ENCODE data around the gene INO80B. TPM values are rescaled to one million over a fixed set of nuclear protein-coding genes. Genes with fewer than 3 reads are reported as not detected.

INO80B gene
- total and polyA plus RNA-seq, 9 of the 15 experiments (the other 6 are each of a cell fraction or from before 2014, with no cell fraction given) = 0.41 to 22.6 (median 9.0) TPM

- no peak for TF ChIP-seq TBP (optimal IDR thresholded peaks at IDR 0.05; ENCODE audit: low read depth, low read length)
- TF ChIP-seq ZNF589 (CRISPR knock-in tag; IDR thresholded peaks at IDR 0.05; ENCODE audit: low read depth) = no peak
- TF ChIP-seq ZNF512 (tag; IDR thresholded peaks at IDR 0.05) = no peak
- TF ChIP-seq PPARD (CRISPR knock-in tag; IDR thresholded peaks at IDR 0.05) = no peak
- peak; percentile 84 for TF ChIP-seq CXXC5 (CRISPR knock-in tag; IDR thresholded peaks at IDR 0.05)
- TF ChIP-seq MCM2 (IDR thresholded peaks at IDR 0.05; ENCODE audit: low read depth) = no peak
- 0 out of 2 replicates have a peak, but pooled peaks have one; percentile 14 for TF ChIP-seq JUND (IDR thresholded peaks at IDR 0.05; ENCODE audit: borderline replicate concordance, low read depth, low read length)
- TF ChIP-seq JUND (tag; IDR thresholded peaks at IDR 0.05; ENCODE audit: borderline replicate concordance, low read depth, low read length) = no peak
- TF ChIP-seq HNRNPLL (IDR thresholded peaks at IDR 0.05; ENCODE audit: low read depth, low read length, poor library complexity, severe bottlenecking) = peak; percentile 95
- no peak for TF ChIP-seq CEBPG (CRISPR knock-in tag; IDR thresholded peaks at IDR 0.05)
- TF ChIP-seq CEBPG (tag; conservative IDR thresholded peaks at IDR 0.05 in 1 of 2, IDR thresholded peaks at IDR 0.05 in 1 of 2) = no peak
- no peak for TF ChIP-seq SMC3 (conservative IDR thresholded peaks at IDR 0.05; ENCODE audit: insufficient read depth, low read depth, low read length)
- TF ChIP-seq MBD2 (IDR thresholded peaks at IDR 0.05; ENCODE audit: borderline replicate concordance, low read depth) = peak; percentile 58; the same call in 1 of the 2 replicates
- TF ChIP-seq NELFE (IDR thresholded peaks at IDR 0.05; ENCODE audit: insufficient read depth, insufficient read length) = no peak
- no peak for TF ChIP-seq PCBP1 (IDR thresholded peaks at IDR 0.05; ENCODE audit: low read depth, low read length, poor library complexity, severe bottlenecking)
- TF ChIP-seq ZBTB33 (CRISPR knock-in tag; IDR thresholded peaks at IDR 0.05) = no peak
- no peak for TF ChIP-seq NFE2L1 (tag; IDR thresholded peaks at IDR 0.05; ENCODE audit: borderline replicate concordance, low read depth)
- 0 out of 2 replicates have a peak, but pooled peaks have one; percentile 37 for TF ChIP-seq ATF7 (IDR thresholded peaks at IDR 0.05)
- no peak for TF ChIP-seq ZNF23 (CRISPR knock-in tag; IDR thresholded peaks at IDR 0.05)
- TF ChIP-seq ID3 (CRISPR knock-in tag; IDR thresholded peaks at IDR 0.05) = no peak
- no peak for TF ChIP-seq ID3 (tag; IDR thresholded peaks at IDR 0.05)
- no peak for TF ChIP-seq SMARCB1 (IDR thresholded peaks at IDR 0.05; ENCODE audit: insufficient read length, low read depth)
- TF ChIP-seq ZNF75A (CRISPR knock-in tag; IDR thresholded peaks at IDR 0.05) = no peak
- TF ChIP-seq NCOA2 (IDR thresholded peaks at IDR 0.05; ENCODE audit: partially characterized antibody in 2 of 2) = no peak
- no peak for TF ChIP-seq CREB1 (IDR thresholded peaks at IDR 0.05)
- peak; percentile 53; the same call in 1 of the 2 replicates for TF ChIP-seq CREB1 (CRISPR knock-in tag; IDR thresholded peaks at IDR 0.05)
Observed at GRCh38 chr2:74421221-74421870, 33.5 kb upstream of the INO80B start, which contains the start of the genes C2orf81 and WDR54 (continued).

Data from K562 (cell line).